Endodermal cell (in vitro differentiated cells): ENCODE measurements around the gene BGN. TPM values are rescaled to one million over a fixed set of nuclear protein-coding genes. Genes with fewer than 3 reads are reported as not detected.

ENCODE experiments used
- DNase-seq: peaks from one replicate; pipeline ENCODE4 v3.0.0-alpha.2; 2017
- H3K27ac ChIP-seq: 2 replicates; pipeline ENCODE4 v1.5.1; 2013; ENCODE audit warnings: mild to moderate bottlenecking, low read depth, low read length, moderate library complexity
- H3K27me3 ChIP-seq: 2 replicates; pipeline ENCODE4 v1.6.1; 2013; ENCODE audit warnings: mild to moderate bottlenecking, low read length, moderate library complexity; ENCODE audit not compliant: insufficient read depth, control insufficient read depth, poor library complexity, severe bottlenecking
- H3K36me3 ChIP-seq: 2 replicates; pipeline ENCODE4 v1.7.0; 2013; ENCODE audit warnings: mild to moderate bottlenecking, low read length, moderate library complexity; ENCODE audit not compliant: control insufficient read depth, insufficient read depth
- H3K4me1 ChIP-seq: one replicate; pipeline ENCODE4 v1.7.0; 2013; ENCODE audit warnings: low read length; ENCODE audit not compliant: control insufficient read depth, insufficient read depth
- H3K4me3 ChIP-seq: 2 replicates; pipeline ENCODE4 v1.5.1; 2013; ENCODE audit warnings: mild to moderate bottlenecking, low read length, moderate library complexity
- H3K9ac ChIP-seq: 2 replicates; pipeline ENCODE4 v1.6.1; 2013; ENCODE audit warnings: mild to moderate bottlenecking, low read length, moderate library complexity; ENCODE audit not compliant: poor library complexity, severe bottlenecking; ENCODE audit errors: extremely low read depth
- H3K9me3 ChIP-seq: 2 replicates; pipeline ENCODE4 v1.6.1; 2013; ENCODE audit warnings: mild to moderate bottlenecking, low read length, moderate library complexity; ENCODE audit not compliant: control insufficient read depth
- H3K27ac Mint-ChIP-seq: 2 replicates; pipeline ENCODE4 v1.8.0; 2020; ENCODE audit warnings: mixed read lengths
- H3K27me3 Mint-ChIP-seq: 2 replicates; pipeline ENCODE4 v1.8.0; 2021; ENCODE audit warnings: mild to moderate bottlenecking, mixed read lengths; ENCODE audit not compliant: insufficient read depth
- H3K36me3 Mint-ChIP-seq: 2 replicates; pipeline ENCODE4 v1.8.0; 2020; ENCODE audit warnings: low read depth, mixed read lengths
- H3K4me1 Mint-ChIP-seq: 2 replicates; pipeline ENCODE4 v1.8.0; 2020; ENCODE audit warnings: mixed read lengths
- H3K4me3 Mint-ChIP-seq: 2 replicates; pipeline ENCODE4 v1.8.0; 2020; ENCODE audit warnings: mild to moderate bottlenecking, moderate library complexity, mixed read lengths
- H3K9me3 Mint-ChIP-seq: 2 replicates; pipeline ENCODE4 v1.8.0; 2020; ENCODE audit warnings: mild to moderate bottlenecking, mixed read lengths
- CTCF ChIP-seq: fragments of 200-600 bp; sonication (generic); conservative IDR thresholded peaks from 2 replicates; pipeline ENCODE4 v1.5.0; 2021; ENCODE audit warnings: antibody characterized with exemption, mild to moderate bottlenecking
- WGBS, 2 experiments: methylation state at CpG; one replicate each; pipeline versions ENCODE4 v1.1.5 to v1.1.7; 2013; ENCODE audit warnings: missing lambda C conversion rate in 2 of 2, mixed read lengths in 1 of 2; ENCODE audit not compliant: insufficient coverage in 1 of 2, insufficient read length in 1 of 2; 5-methylcytosine and 5-hydroxymethylcytosine counted together
- total RNA-seq, 2 donors: library from RNA; stranded (reverse); fragmentation: NEBNext Ultra II Directional in 1 of 2; extraction: Animal tissue kit (Norgen Biotek cat#: 25700) in 1 of 2; gene quantifications; 2 replicates in 1 of 2; 3 replicates in 1 of 2; pipeline ENCODE4 v1.2.1, GENCODE V29; 2021

The BGN gene
- total RNA-seq, 2 donors from 2014 or later: 1.2 to 1.6 TPM

GRCh38 chrX:153446636-153446936 is 48.2 kb upstream of the BGN start:
- no peak overlapping the region for H3K27ac ChIP-seq
- Mint-ChIP-seq H3K36me3 (peaks cover 9% of the 10 kb centered on the region), H3K27ac (no peak overlapping the region), H3K4me1 (no peaks in the 10 kb centered on the region), H3K4me3 (no peak overlapping the region), H3K9me3 (peaks cover 57% of the 10 kb centered on the region), H3K27me3 (no peaks in the 10 kb centered on the region)
- H3K27me3 ChIP-seq: no peaks in the 10 kb centered on the region
- no peak for TF ChIP-seq CTCF
- no peak for DNase-seq
- 84 to 92% methylated on average over 5 to 10 of the region's 10 CpGs for WGBS, 2 experiments
- H3K4me1 ChIP-seq: no peaks in the 10 kb centered on the region
- H3K36me3 ChIP-seq: no peaks in the 10 kb centered on the region
- H3K4me3 ChIP-seq: no peak overlapping the region
- H3K9me3 ChIP-seq: no peaks in the 10 kb centered on the region
- no peak overlapping the region for H3K9ac ChIP-seq

DNA sequence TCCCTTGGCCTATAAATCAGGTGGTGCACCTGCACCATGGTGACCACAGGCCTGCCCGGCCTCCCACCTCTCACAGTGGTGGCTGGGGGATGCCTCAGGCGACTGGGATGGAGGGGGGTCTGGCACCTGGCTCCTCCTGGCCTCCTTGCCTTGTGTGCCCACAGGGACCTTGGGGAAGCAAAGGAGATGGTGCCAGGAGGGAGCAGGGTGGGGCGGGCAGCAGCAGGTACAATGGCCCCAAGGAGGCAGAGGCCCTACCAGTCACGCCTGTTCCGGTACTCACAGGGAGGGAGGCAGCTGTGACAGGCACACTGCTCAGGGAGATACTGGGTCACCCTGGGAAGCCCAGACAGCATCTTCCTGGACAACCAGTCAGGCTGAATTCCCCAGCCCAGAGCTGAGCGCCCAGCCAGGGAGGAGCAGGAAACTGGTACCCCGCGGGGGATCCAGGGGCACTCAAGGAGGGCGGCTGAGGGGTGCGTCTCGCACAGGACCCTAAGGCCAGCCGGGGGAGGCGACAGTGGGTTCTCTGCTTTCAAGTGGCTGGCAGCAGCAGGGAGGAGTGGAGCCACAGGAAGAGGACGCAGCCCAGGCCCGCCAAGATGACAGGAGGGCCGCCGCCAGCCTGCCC is 47.7 kb upstream of the BGN start:
- Histone ChIP-seq H3K4me1 (no peaks in the 10 kb centered on the region), H3K36me3 (no peaks in the 10 kb centered on the region), H3K9ac (no peak overlapping the region), H3K27ac (no peak overlapping the region), H3K4me3 (no peak overlapping the region), H3K9me3 (no peaks in the 10 kb centered on the region), H3K27me3 (no peaks in the 10 kb centered on the region)
- TF ChIP-seq CTCF: no peak
- peaks cover 9% of the 10 kb centered on the region for H3K36me3 Mint-ChIP-seq
- no peaks in the 10 kb centered on the region for H3K4me1 Mint-ChIP-seq
- 89 to 93% methylated on average over 11 to 17 of the region's 17 CpGs for WGBS, 2 experiments
- H3K9me3 Mint-ChIP-seq: peaks cover 59% of the 10 kb centered on the region
- H3K27me3 Mint-ChIP-seq: no peaks in the 10 kb centered on the region
- DNase-seq: no peak
- no peak overlapping the region for H3K27ac Mint-ChIP-seq
- H3K4me3 Mint-ChIP-seq: no peak overlapping the region

DNA sequence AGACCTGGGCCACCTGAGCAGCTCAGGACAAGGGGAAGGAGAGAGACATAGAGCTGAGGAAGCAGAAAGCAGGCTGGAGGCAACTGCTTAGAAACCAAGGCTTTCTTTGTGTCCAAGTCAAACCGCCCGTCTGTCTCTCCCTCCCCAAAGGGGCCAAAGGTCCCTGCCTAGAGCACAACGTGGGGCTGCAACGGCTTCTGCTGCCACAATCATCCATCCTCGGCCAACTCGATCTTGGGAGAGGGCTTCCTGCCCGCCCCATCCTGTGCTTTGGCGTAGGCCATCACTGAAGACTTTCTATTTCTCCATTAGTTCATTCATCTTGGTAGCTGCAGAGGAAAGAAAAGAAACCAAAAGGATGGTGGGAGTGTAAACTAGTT is 47.2 kb upstream of the BGN start:
- WGBS, 2 experiments: 91 to 92% methylated on average over 2 to 7 of the region's 8 CpGs

More for the DNA sequence above, 47.2 kb upstream of the BGN start:
- DNase-seq: no peak
- Mint-ChIP-seq H3K36me3 (peaks cover 9% of the 10 kb centered on the region), H3K9me3 (peaks cover 61% of the 10 kb centered on the region), H3K4me1 (no peaks in the 10 kb centered on the region), H3K4me3 (no peak overlapping the region), H3K27me3 (no peaks in the 10 kb centered on the region), H3K27ac (no peak overlapping the region)
- Histone ChIP-seq H3K4me3 (no peak overlapping the region), H3K9ac (no peak overlapping the region), H3K36me3 (no peaks in the 10 kb centered on the region), H3K27me3 (no peaks in the 10 kb centered on the region), H3K4me1 (no peaks in the 10 kb centered on the region), H3K9me3 (no peaks in the 10 kb centered on the region), H3K27ac (no peak overlapping the region)
- TF ChIP-seq CTCF: no peak
